GM12891 (cell line): ENCODE measurements around the gene CFAP45.

Experiments
- DNase-seq: peaks from one replicate; pipeline ENCODE4 v3.0.0; 2011; ENCODE audit warnings: low spot score; ENCODE audit not compliant: insufficient read length
- FAIRE-seq: peaks from 2 replicates; lab custom pipeline; 2011; peaks lifted over from hg19 to GRCh38; lab: Jason Lieb, UNC
- PAX5 ChIP-seq: IDR thresholded peaks from 2 replicates; pipeline ENCODE4 v1.6.1; 2011; ENCODE audit warnings: low read length, moderate library complexity, mild to moderate bottlenecking; ENCODE audit not compliant: insufficient read depth, severe bottlenecking
- POLR2A ChIP-seq: IDR thresholded peaks from 2 replicates; pipeline ENCODE4 v1.6.1; 2011; ENCODE audit warnings: low read depth, low read length, control low read depth
- POLR2AphosphoS5 ChIP-seq: IDR thresholded peaks from 2 replicates; pipeline ENCODE4 v1.6.1; 2011; ENCODE audit warnings: low read depth, low read length, control low read depth
- POU2F2 ChIP-seq: IDR thresholded peaks from 2 replicates; pipeline ENCODE4 v1.6.1; 2011; ENCODE audit warnings: low read depth, mild to moderate bottlenecking, control low read depth, low read length, moderate library complexity
- SPI1 ChIP-seq: IDR thresholded peaks from 2 replicates; pipeline ENCODE4 v1.6.1; 2011; ENCODE audit warnings: low read depth, low read length, control low read depth
- TAF1 ChIP-seq: IDR thresholded peaks from 2 replicates; pipeline ENCODE4 v1.6.1; 2011; ENCODE audit warnings: low read depth, low read length, control low read depth

Gene CFAP45

DNA sequence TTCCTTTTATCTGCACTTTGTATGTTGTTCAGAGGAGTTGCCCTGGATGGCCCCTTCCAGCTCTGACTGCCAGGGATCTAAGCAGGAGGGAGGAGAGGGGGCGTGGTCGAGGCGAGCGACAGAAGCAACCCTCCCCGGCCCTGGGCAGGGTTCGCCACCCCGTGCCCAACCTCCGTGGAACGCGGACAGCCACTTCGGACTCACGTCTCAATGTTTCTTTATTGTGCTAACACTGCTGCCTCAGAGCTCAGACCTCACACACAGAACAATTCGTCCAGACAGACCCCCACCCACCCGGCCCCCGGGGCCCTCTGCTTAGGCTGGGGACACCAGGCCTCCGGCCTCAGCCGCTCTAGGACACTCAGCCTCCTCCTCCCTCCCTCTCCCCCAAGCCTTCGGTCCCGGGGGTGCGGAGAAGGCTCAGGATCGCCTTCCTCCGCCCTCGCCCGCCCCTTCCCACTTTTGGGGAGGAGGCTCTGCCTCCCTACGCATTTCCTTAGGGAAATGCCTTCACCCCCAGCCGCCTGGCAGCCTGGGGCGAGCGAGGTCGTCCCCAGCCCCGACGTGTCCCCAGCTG is 45.8 kb downstream of the CFAP45 start:
- FAIRE-seq = no peak
- TF ChIP-seq POU2F2 (no peak), SPI1 (no peak), TAF1 (no peak), POLR2A (no peak), PAX5 (no peak), POLR2AphosphoS5 (no peak)
- no peak for DNase-seq

DNA sequence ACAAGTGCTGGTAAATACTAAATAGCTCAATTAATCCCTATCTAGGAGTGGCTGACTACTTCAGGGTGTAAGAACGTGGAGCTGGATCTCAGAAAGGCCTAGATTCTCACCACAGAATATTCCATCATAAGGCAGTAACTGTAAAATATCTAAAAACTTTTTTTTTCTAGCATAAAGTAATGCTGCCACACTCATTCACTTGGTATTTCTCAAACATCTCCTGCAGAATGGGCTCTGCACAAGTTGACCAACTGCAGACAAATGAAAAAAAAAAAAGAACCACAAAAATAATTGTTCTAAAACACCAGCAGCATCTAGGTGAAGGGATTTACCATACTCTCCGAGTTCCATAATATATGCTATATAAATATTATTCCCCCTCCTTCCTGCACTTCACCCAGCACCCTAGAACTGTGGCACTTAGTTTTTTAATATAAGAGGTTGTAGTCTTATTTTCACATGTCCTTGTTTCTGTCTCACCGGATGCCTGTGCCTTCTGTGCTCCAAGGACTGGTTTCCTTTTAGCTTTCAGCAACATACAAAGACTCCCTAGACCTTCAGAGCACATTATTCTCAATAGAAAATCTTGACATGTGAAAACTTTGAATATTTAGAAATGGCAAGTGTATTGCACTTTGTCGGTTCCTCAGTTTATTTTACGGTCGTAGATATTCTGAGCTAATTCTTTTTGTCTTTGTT is 46.4 kb downstream of the CFAP45 start:
- TF ChIP-seq POLR2AphosphoS5 (no peak), TAF1 (no peak), POLR2A (no peak), POU2F2 (no peak), PAX5 (no peak), SPI1 (no peak)
- FAIRE-seq (no peak), DNase-seq (no peak)

- no peak for DNase-seq
- TF ChIP-seq PAX5 (no peak), SPI1 (no peak), POLR2A (no peak), POU2F2 (no peak), TAF1 (no peak)
- no peak for FAIRE-seq
Observed at GRCh38 chr1:159851407-159851806, 48.6 kb downstream of the CFAP45 start.

DNA sequence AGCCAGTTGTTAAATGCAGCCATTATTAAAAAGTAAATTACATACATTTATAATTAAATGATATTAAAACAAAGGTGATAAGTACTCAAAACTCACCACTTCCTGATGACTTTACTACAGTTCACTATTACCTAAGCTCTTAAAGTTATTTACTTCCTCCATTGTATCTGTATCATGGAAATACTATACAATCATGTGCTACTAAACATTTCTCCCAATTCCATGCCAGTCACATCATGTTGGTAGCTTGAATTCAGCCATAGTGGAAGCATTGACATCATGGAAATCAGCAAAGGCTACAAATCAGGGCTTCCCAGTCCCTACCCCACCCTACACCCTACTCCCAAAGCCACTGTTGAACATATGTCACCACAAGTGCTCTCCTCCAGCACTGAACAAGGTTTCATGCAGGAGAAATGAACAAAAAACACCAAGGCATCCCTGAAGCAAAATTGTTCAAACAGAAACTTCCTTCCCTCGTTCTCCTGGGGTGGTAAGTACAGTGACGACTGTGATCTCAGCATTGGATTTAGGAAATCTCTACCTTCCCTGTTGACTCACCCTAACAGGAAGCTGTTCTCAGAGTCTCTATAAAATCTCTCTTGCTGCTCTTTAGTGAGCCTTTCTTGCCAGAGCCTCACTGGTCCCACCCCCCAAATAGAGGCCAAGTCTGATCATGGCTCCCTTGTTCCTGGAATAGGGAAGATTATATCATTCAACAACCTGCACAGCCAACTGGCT is 50.2 kb downstream of the CFAP45 start:
- FAIRE-seq (no peak), DNase-seq (no peak)
- TF ChIP-seq POLR2AphosphoS5 (no peak), POU2F2 (no peak), SPI1 (no peak), TAF1 (no peak), POLR2A (no peak), PAX5 (no peak)

- no peak for TF ChIP-seq PAX5
- no peak for TF ChIP-seq POLR2AphosphoS5
- TF ChIP-seq POU2F2 = no peak
- TF ChIP-seq TAF1 = no peak
- no peak for TF ChIP-seq POLR2A
- TF ChIP-seq SPI1 = no peak
- DNase-seq (no peak), FAIRE-seq (no peak)
Observed at GRCh38 chr1:159848326-159848725, 51.6 kb downstream of the CFAP45 start.

- TF ChIP-seq POLR2A = no peak
- no peak for TF ChIP-seq POLR2AphosphoS5
- TF ChIP-seq SPI1 = no peak
- no peak for TF ChIP-seq TAF1
- no peak for TF ChIP-seq POU2F2
- no peak for TF ChIP-seq PAX5
- FAIRE-seq = no peak
Observed at GRCh38 chr1:159847231-159847630, 52.7 kb downstream of the CFAP45 start.

GRCh38 chr1:159845751-159846629 is 54.0 kb downstream of the CFAP45 start:
- FAIRE-seq (no peak), DNase-seq (no peak)
- no peak for TF ChIP-seq PAX5

More at GRCh38 chr1:159847231-159847630, 52.7 kb downstream of the CFAP45 start:
- DNase-seq = no peak

DNA sequence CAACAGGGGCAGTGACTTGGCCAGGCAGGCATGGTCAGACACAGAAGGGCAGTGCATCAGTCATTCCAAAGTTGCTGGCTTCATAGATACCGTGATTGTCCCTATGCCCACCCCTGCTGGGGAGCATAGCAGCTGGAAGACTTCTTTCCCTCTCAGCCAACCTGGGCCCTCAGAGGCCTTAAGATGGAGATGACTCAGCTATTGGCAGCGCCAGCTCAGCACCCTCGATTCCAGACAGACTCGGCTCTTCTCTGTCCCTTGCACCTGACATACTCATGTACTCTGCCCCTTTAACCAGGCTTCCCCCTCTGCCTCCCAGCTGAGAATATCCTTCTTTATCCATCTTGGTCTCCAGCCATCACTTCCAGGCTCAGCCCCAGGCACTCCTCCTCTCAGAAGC is 56.5 kb downstream of the CFAP45 start:
- FAIRE-seq (no peak), DNase-seq (no peak)
- no peak for TF ChIP-seq POLR2A
- no peak for TF ChIP-seq POLR2AphosphoS5
- TF ChIP-seq SPI1 = no peak
- no peak for TF ChIP-seq POU2F2
- no peak for TF ChIP-seq PAX5
- no peak for TF ChIP-seq TAF1

GRCh38 chr1:159841749-159842148 is 58.2 kb downstream of the CFAP45 start:
- no peak for FAIRE-seq
- TF ChIP-seq SPI1 (no peak), PAX5 (no peak), POLR2A (no peak), TAF1 (no peak), POU2F2 (no peak), POLR2AphosphoS5 (no peak)
- no peak for DNase-seq
